B cell (primary cell): ENCODE results near the gene KAT14. TPM values are rescaled to one million over a fixed set of nuclear protein-coding genes. Genes with fewer than 3 reads are reported as not detected.
"Not testable (repeated sequence)": the region's sequence is repeated elsewhere in the genome, so short reads cannot be mapped to it uniquely, and the experiment has no call there.

Experiments used
- ATAC-seq: fragments of 200-7000 bp; cut with Tn5 transposase; one replicate; pipeline ENCODE4 v1.10.0; 2021; ENCODE audit warnings: low read depth, mild to moderate bottlenecking, moderate number of reproducible peaks, moderate library complexity
- CTCF ChIA-PET: fragments of 350-600 bp; sonication (Branson Sonifier 250); formaldehyde crosslinking; loops from one replicate; lab custom pipeline; 2021; ENCODE audit warnings: antibody characterized with exemption, inconsistent platforms; lab: Charles Lee
- POLR2A ChIA-PET: fragments of 350-600 bp; sonication (Branson Sonifier 250); formaldehyde crosslinking; loops from one replicate; lab custom pipeline; 2021; ENCODE audit warnings: antibody characterized with exemption; lab: Charles Lee
- DNase-seq: peaks from one replicate; pipeline ENCODE4 v3.0.0; 2013
- H2AFZ ChIP-seq: 2 replicates; pipeline ENCODE4 v1.6.1; 2012; ENCODE audit warnings: mild to moderate bottlenecking, low read depth, low read length; ENCODE audit not compliant: insufficient read depth, poor library complexity, severe bottlenecking
- H3K27ac ChIP-seq, 2 donors: 1 replicate in 1 of 2; 2 replicates in 1 of 2; pipeline ENCODE4 v1.5.1; 2012 to 2013; ENCODE audit warnings: low read length in 2 of 2, mild to moderate bottlenecking in 2 of 2, moderate library complexity in 1 of 2
- H3K27me3 ChIP-seq, 4 experiments: fragments of 200-600 bp in 1 of 4; sonication (generic) in 1 of 4; replicated peaks in 1 of 4; 1 replicate in 2 of 4; 2 replicates in 2 of 4; pipeline versions ENCODE4 v1.6.1 to v1.7.0; 2013 to 2016; ENCODE audit warnings: low read length in 3 of 4, mild to moderate bottlenecking in 2 of 4, mixed read lengths in 1 of 4, moderate library complexity in 1 of 4; ENCODE audit not compliant: insufficient read depth in 4 of 4, control insufficient read depth in 3 of 4; ENCODE audit errors: control extremely low read depth in 1 of 4
- H3K36me3 ChIP-seq, 2 experiments: replicated peaks in 1 of 2; 1 replicate in 1 of 2; 2 replicates in 1 of 2; pipeline versions ENCODE4 v1.6.1 to v1.7.1; 2013; ENCODE audit warnings: low read length in 1 of 2; ENCODE audit not compliant: insufficient read depth in 2 of 2, control insufficient read depth in 1 of 2; ENCODE audit errors: control extremely low read depth in 1 of 2, extremely low read depth in 1 of 2
- H3K4me1 ChIP-seq, 2 donors: fragments of 200-600 bp in 1 of 2; sonication (generic) in 1 of 2; 1 replicate in 1 of 2; 2 replicates in 1 of 2; pipeline versions ENCODE4 v1.5.1 to v1.6.1; 2013 to 2017; ENCODE audit warnings: low read length in 2 of 2; ENCODE audit not compliant: control insufficient read depth in 2 of 2, insufficient read depth in 2 of 2
- H3K4me2 ChIP-seq: replicated peaks from 2 replicates; pipeline ENCODE3; 2012; ENCODE audit warnings: mild to moderate bottlenecking, low read depth, low read length; ENCODE audit not compliant: poor library complexity, severe bottlenecking
- H3K4me3 ChIP-seq, 5 experiments: fragments of 200-600 bp in 1 of 5; sonication (generic) in 1 of 5; 1 replicate in 3 of 5; 2 replicates in 2 of 5; pipeline versions ENCODE4 v1.5.1 to v1.7.0; 2011 to 2016; ENCODE audit warnings: low read length in 4 of 5, mild to moderate bottlenecking in 4 of 5, low read depth in 2 of 5, control low read depth in 1 of 5, moderate library complexity in 1 of 5; ENCODE audit not compliant: insufficient read depth in 1 of 5; ENCODE audit errors: control extremely low read depth in 1 of 5, extremely low read depth in 1 of 5
- H3K79me2 ChIP-seq: fragments of 200-600 bp; sonication (generic); one replicate; pipeline ENCODE4 v1.6.0; 2016; ENCODE audit warnings: low read length; ENCODE audit not compliant: control insufficient read depth, insufficient read depth
- H3K9ac ChIP-seq: fragments of 200-600 bp; sonication (generic); 2 replicates; pipeline ENCODE4 v1.6.1; 2017; ENCODE audit warnings: mild to moderate bottlenecking, low read length, moderate library complexity
- H3K9me3 ChIP-seq, 3 donors: one replicate each; pipeline versions ENCODE4 v1.6.1 to v1.7.1; 2013; ENCODE audit warnings: low read length in 2 of 3; ENCODE audit not compliant: control insufficient read depth in 2 of 3, insufficient read depth in 1 of 3; ENCODE audit errors: control extremely low read depth in 1 of 3
- H4K20me1 ChIP-seq: 2 replicates; pipeline ENCODE4 v1.6.0; 2012; ENCODE audit warnings: mild to moderate bottlenecking, low read length; ENCODE audit not compliant: insufficient read depth, control insufficient read depth, poor library complexity, severe bottlenecking
- H3K27ac Mint-ChIP-seq: one replicate; pipeline ENCODE4 v1.8.0; 2021; ENCODE audit warnings: mixed read lengths
- H3K27me3 Mint-ChIP-seq: one replicate; pipeline ENCODE4 v1.8.0; 2021; ENCODE audit warnings: mixed read lengths
- H3K4me1 Mint-ChIP-seq: one replicate; pipeline ENCODE4 v1.8.0; 2021; ENCODE audit warnings: mixed read lengths
- H3K4me3 Mint-ChIP-seq: one replicate; pipeline ENCODE4 v1.8.0; 2021; ENCODE audit warnings: mixed read lengths
- H3K9me3 Mint-ChIP-seq: one replicate; pipeline ENCODE4 v1.8.0; 2022; ENCODE audit warnings: mixed read lengths; ENCODE audit not compliant: insufficient read depth
- EZH2 ChIP-seq: IDR thresholded peaks from 2 replicates; pipeline ENCODE4 v1.6.1; 2012; ENCODE audit warnings: borderline replicate concordance, low read depth, mild to moderate bottlenecking, moderate library complexity, low read length; ENCODE audit not compliant: insufficient read depth, poor library complexity, severe bottlenecking
- WGBS: methylation state at CpG from one replicate; pipeline ENCODE4 v1.1.5; 2013; ENCODE audit warnings: missing lambda C conversion rate; ENCODE audit not compliant: insufficient coverage; 5-methylcytosine and 5-hydroxymethylcytosine counted together
- intact Hi-C: fragments of 100-400 bp; cut with micrococcal nuclease; formaldehyde crosslinking; loops from one replicate; pipeline ENCODE4 v1.10.0; 2022
- polyA plus RNA-seq: library from polyadenylated mRNA; depleted of rRNA; stranded (reverse); fragments of >200 nt; gene quantifications from 2 replicates; pipeline ENCODE4 v1.2.3, GENCODE V29; 2012
- total RNA-seq, 2 donors: library from RNA; stranded (reverse); fragments of 120-200 nt in 1 of 2; gene quantifications; 1 replicate in 1 of 2; 2 replicates in 1 of 2; pipeline versions ENCODE4 v1.2.3 to v1.2.4, GENCODE V29; 2013 to 2022
- TF ChIP-seq, protein P1 (sequence below): fragments of 200-600 bp; IDR thresholded peaks from one replicate; pipeline ENCODE4 v1.8.0; 2022; ENCODE audit warnings: antibody characterized with exemption, mild to moderate bottlenecking

Gene KAT14
- total and polyA plus RNA-seq, 2 donors (not counting 1 experiment from before 2014, with no cell fraction given): 7.9 to 15.5 TPM

DNA sequence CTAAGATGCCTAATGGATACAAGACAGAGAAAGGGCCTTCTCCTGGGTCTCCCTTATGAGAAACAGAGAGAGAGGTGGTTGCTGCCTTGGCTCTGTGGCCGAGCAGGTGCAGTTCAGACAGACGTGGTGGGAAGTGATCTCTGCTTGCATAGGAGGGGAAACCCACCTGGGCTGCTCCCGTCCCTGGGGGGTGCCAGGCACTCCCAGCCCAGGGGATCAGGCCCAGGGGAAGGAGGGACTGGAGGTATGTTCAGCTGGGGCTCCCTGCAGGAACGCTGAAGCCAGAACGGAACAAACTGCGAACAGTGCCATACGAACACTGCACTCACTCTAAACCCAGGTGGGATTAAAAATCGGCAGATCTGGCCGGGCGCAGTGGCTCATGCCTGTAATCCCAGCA, 44.3 kb upstream of the KAT14 start:
- no peak overlapping the region for H3K9ac ChIP-seq

DNA sequence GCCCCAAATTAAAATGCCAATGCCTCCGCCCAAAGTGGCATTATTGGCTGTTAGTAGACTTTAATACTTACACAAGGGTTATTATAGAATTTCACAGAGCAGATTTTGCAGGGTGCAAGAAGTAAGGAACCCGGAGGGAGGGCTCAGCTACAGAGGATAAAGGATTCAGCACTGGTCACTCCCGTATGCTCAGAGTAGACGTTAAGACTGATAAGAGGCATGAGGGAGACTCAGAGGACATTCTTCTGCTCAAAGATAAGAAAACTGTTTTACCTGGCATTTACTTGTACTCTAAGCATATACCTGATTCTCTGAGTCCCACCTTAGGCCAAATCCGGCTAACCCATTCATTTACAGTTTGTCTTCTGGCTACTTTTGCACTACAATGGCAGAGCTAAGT, 43.5 kb upstream of the KAT14 start:
- Histone ChIP-seq H3K4me1 (no peaks in the 10 kb centered on the region), H3K27ac (no peak overlapping the region), H3K36me3 (no peaks in the 10 kb centered on the region), H2AFZ (no peak overlapping the region), H4K20me1 (no peaks in the 10 kb centered on the region), H3K9me3 (no peaks in the 10 kb centered on the region), H3K79me2 (no peaks in the 10 kb centered on the region), H3K27me3 (peaks cover 0 to 5% (median 1%) of the 10 kb centered on the region in 4 experiments), H3K4me3 (no peak overlapping the region), H3K4me2 (no peak overlapping the region), H3K9ac (no peak overlapping the region)
- no peak overlapping the region for H3K4me3 Mint-ChIP-seq
- no peaks in the 10 kb centered on the region for H3K4me1 Mint-ChIP-seq
- DNase-seq (no peak), ATAC-seq (no peak)
- intact Hi-C loops: no loop called here
- ChIA-PET POLR2A (no interaction called here), CTCF (no interaction called here)
- 84% methylated on average over 4 of the region's 5 CpGs for WGBS
- H3K9me3 Mint-ChIP-seq: no peaks in the 10 kb centered on the region
- no peak overlapping the region for H3K27ac Mint-ChIP-seq
- TF ChIP-seq, protein P1, sequence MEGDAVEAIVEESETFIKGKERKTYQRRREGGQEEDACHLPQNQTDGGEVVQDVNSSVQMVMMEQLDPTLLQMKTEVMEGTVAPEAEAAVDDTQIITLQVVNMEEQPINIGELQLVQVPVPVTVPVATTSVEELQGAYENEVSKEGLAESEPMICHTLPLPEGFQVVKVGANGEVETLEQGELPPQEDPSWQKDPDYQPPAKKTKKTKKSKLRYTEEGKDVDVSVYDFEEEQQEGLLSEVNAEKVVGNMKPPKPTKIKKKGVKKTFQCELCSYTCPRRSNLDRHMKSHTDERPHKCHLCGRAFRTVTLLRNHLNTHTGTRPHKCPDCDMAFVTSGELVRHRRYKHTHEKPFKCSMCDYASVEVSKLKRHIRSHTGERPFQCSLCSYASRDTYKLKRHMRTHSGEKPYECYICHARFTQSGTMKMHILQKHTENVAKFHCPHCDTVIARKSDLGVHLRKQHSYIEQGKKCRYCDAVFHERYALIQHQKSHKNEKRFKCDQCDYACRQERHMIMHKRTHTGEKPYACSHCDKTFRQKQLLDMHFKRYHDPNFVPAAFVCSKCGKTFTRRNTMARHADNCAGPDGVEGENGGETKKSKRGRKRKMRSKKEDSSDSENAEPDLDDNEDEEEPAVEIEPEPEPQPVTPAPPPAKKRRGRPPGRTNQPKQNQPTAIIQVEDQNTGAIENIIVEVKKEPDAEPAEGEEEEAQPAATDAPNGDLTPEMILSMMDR: no peak
- H3K27me3 Mint-ChIP-seq: peaks cover 23% of the 10 kb centered on the region

More for the DNA sequence above, 44.3 kb upstream of the KAT14 start:
- Histone ChIP-seq H3K9me3 (no peaks in the 10 kb centered on the region), H3K4me1 (no peaks in the 10 kb centered on the region), H4K20me1 (no peaks in the 10 kb centered on the region), H2AFZ (no peak overlapping the region), H3K4me3 (no peak overlapping the region), H3K4me2 (no peak overlapping the region), H3K27me3 (peaks cover 0 to 3% (median 1%) of the 10 kb centered on the region in 4 experiments), H3K27ac (no peak overlapping the region), H3K79me2 (no peaks in the 10 kb centered on the region), H3K36me3 (no peaks in the 10 kb centered on the region)
- Mint-ChIP-seq H3K9me3 (no peaks in the 10 kb centered on the region), H3K4me1 (no peaks in the 10 kb centered on the region), H3K4me3 (no peak overlapping the region), H3K27me3 (peaks cover 18% of the 10 kb centered on the region), H3K27ac (no peak overlapping the region)
- CTCF ChIA-PET: no interaction called here
- intact Hi-C loops: no loop called here
- POLR2A ChIA-PET: no interaction called here
- DNase-seq (no peak), ATAC-seq (no peak)
- WGBS: 88% methylated on average over 7 of the region's 10 CpGs
- TF ChIP-seq EZH2: no peak
- TF ChIP-seq, protein P1: no peak

DNA sequence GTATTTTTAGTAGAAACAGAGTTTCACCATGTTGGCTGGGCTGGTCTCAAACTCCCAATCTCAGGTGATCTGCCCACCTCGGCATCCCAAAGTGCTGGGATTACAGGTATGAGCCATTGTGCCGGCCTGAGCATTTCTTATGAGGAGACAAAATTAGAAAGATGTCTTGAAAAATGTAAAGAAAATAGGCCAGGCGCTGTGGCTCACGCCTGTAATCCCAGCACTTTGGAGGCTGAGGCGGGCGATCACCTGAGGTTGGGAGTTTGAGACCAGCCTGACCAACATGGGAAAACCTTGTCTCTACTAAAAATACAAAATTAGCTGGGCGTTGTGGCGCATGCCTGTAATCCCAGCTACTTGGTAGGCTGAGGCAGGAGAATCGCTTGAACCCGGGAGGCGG, 37.1 kb upstream of the KAT14 start:
- H3K27ac ChIP-seq, H3K4me3 Mint-ChIP-seq, H3K79me2 ChIP-seq, H2AFZ ChIP-seq, H3K4me2 ChIP-seq, POLR2A ChIA-PET, H3K36me3 ChIP-seq, H3K27me3 ChIP-seq, H4K20me1 ChIP-seq, H3K4me1 ChIP-seq, H3K9ac ChIP-seq, DNase-seq, H3K9me3 ChIP-seq, intact Hi-C loops, H3K4me1 Mint-ChIP-seq, CTCF ChIA-PET, H3K4me3 ChIP-seq, H3K27ac Mint-ChIP-seq, ATAC-seq, H3K9me3 Mint-ChIP-seq: not testable (repeated sequence)
- 96% methylated on average over 6 of the region's 11 CpGs for WGBS
- H3K27me3 Mint-ChIP-seq: peaks cover 28% of the 10 kb centered on the region
